H1 (cell line): ENCODE measurements around the gene MYPOP. TPM values are rescaled to one million over a fixed set of nuclear protein-coding genes. Genes with fewer than 3 reads are reported as not detected.
A peak's percentile ranks its signal among the peaks of the same experiment; 100 is the strongest.

ENCODE experiments used
- SIX5 ChIP-seq: IDR thresholded peaks from 2 replicates; pipeline ENCODE4 v1.6.1; 2011; ENCODE audit warnings: mild to moderate bottlenecking, low read depth, low read length
- polyA plus RNA-seq, 7 experiments: library from polyadenylated mRNA; depleted of rRNA in 3 of 7; stranded (reverse) in 5 of 7; unstranded in 2 of 7; fragments of >200 nt in 5 of 7; fragments of 200-250 nt in 2 of 7; gene quantifications; 1 replicate in 5 of 7; 2 replicates in 1 of 7; 4 replicates in 1 of 7; pipeline versions ENCODE4 v1.2.1 to v1.2.3, GENCODE V29; 2011 to 2013; ENCODE audit warnings: missing spikeins in 2 of 7, mixed read lengths in 2 of 7
- total RNA-seq: library from RNA; stranded (reverse); fragmentation: NEBNext Ultra II Directional; extraction: Animal tissue kit (Norgen Biotek cat#: 25700); gene quantifications from 2 replicates; pipeline ENCODE4 v1.2.1, GENCODE V29; 2021
- TF ChIP-seq, protein P1 (sequence below), 3 experiments: IDR thresholded peaks; 1 replicate in 2 of 3; 2 replicates in 1 of 3; pipeline versions ENCODE4 v1.5.1 to v1.6.1; 2011; ENCODE audit warnings: low read length in 3 of 3, mild to moderate bottlenecking in 3 of 3, inconsistent platforms in 2 of 3, low read depth in 1 of 3, moderate library complexity in 1 of 3; ENCODE audit not compliant: insufficient read depth in 1 of 3; ENCODE audit errors: control extremely low read depth in 1 of 3

The MYPOP gene
- total and polyA plus RNA-seq, 2 of the 8 experiments (the other 6 are each of a cell fraction or from before 2014, with no cell fraction given): 3.2 to 11.1 TPM

DNA sequence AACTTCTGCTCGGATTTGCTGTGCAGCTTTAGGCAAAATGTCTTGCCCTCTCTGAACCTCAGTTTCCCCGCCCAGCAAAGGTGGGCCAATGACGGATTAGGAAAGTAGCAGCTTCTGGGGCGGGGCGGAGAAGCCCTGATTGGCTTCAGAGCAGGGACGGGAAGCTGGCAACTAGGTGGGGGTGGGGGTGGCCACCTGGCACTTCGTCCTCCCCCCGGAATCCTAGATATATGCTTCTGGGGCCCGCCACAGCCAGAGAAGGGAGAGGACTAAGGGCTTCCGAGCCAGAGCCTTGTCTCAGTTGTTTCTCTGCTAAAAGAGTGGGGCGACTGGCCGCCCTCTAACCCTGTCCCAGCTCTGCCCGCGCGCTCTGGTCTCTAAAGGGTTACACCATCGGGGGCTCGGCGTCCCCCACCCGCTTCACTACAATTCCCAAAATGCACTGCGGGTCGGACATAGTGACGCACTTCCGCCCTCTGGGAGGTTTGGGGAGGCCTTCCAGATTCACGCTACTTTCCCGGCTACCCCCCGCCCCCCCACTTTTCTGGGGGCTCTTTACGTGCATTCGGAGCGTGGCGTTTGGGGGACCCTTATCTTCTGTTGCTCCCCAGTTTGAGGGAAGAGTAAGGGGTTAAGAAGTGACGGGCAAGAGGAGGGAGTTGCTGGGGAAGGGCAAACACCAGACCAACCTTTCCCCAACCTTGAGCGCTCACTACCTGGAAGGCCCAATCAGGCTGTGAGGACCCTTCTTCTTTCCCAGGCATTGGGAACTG, 15.8 kb downstream of the MYPOP start (continued):
- TF ChIP-seq SIX5: peak; percentile 70
- TF ChIP-seq, protein P1, sequence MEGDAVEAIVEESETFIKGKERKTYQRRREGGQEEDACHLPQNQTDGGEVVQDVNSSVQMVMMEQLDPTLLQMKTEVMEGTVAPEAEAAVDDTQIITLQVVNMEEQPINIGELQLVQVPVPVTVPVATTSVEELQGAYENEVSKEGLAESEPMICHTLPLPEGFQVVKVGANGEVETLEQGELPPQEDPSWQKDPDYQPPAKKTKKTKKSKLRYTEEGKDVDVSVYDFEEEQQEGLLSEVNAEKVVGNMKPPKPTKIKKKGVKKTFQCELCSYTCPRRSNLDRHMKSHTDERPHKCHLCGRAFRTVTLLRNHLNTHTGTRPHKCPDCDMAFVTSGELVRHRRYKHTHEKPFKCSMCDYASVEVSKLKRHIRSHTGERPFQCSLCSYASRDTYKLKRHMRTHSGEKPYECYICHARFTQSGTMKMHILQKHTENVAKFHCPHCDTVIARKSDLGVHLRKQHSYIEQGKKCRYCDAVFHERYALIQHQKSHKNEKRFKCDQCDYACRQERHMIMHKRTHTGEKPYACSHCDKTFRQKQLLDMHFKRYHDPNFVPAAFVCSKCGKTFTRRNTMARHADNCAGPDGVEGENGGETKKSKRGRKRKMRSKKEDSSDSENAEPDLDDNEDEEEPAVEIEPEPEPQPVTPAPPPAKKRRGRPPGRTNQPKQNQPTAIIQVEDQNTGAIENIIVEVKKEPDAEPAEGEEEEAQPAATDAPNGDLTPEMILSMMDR (IDR thresholded peaks at IDR 0.05; ENCODE audit: control extremely low read depth in 1 of 3, insufficient read depth in 1 of 3, low read depth in 1 of 3, low read length in 3 of 3): no peak
